Measurements from ENCODE around the gene PLBD2.

Gene PLBD2

DNA sequence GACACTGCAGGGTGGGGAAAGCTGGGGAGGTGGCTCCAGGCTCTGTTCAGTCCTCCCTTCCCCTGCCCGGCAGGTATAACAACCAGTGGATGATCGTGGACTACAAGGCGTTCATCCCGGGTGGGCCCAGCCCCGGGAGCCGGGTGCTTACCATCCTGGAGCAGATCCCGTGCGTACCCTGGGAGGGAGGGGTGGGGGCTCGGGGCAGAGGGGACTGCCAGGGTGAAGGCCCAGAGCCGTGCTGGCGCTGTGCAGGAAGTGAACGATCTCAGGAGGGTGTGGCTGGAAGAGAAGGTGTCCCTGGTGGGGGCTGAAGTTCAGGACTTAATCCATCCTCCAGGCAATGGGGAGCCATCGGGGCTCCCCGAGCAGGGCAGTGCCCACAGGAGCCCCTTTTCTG is 26.4 kb downstream of the PLBD2 start:
- peaks cover 42% of the 10 kb centered on the region for H3K36me3 ChIP-seq

DNA sequence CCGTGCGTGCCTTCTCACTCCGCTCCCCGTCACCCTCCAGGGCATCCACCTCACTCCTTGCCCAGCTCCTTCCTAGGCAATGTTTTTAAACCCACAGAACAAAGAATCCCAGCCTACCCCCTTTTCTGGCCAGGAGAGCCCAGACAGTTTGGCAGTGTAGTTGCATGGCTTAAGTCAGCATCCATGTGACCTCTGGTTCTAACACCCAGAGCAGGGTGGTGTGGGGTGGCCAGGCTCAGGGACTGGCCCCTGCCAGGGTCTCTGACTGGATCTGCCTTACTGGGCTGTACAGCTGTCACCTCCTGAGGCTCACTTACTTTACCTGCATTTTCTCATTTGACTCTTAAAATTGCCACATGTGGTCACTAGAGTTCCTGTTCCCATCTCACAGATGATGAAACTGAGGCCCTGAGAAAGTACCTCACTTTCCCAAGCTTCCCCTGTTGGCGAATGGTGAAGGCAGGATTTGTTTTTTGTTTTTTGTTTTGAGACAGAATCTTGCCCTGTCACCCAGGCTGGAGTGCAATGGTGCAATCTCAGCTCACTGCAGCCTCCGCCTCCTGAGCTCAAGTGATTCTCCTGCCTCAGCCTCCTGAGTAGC is 27.0 kb downstream of the PLBD2 start:
- H3K36me3 ChIP-seq = peaks cover 40% of the 10 kb centered on the region
- H3K27me3 ChIP-seq (ENCODE audit: insufficient read depth, low read depth, severe bottlenecking) = no peaks in the 10 kb centered on the region
- H3K9me3 ChIP-seq (ENCODE audit: severe bottlenecking) = no peaks in the 10 kb centered on the region
- no peak for DNase-seq
- no peak overlapping the region for H3K27ac ChIP-seq
- TF ChIP-seq, protein P1, sequence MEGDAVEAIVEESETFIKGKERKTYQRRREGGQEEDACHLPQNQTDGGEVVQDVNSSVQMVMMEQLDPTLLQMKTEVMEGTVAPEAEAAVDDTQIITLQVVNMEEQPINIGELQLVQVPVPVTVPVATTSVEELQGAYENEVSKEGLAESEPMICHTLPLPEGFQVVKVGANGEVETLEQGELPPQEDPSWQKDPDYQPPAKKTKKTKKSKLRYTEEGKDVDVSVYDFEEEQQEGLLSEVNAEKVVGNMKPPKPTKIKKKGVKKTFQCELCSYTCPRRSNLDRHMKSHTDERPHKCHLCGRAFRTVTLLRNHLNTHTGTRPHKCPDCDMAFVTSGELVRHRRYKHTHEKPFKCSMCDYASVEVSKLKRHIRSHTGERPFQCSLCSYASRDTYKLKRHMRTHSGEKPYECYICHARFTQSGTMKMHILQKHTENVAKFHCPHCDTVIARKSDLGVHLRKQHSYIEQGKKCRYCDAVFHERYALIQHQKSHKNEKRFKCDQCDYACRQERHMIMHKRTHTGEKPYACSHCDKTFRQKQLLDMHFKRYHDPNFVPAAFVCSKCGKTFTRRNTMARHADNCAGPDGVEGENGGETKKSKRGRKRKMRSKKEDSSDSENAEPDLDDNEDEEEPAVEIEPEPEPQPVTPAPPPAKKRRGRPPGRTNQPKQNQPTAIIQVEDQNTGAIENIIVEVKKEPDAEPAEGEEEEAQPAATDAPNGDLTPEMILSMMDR (IDR thresholded peaks at IDR 0.05; ENCODE audit: low read depth, low read length) = no peak
- no peak overlapping the region for H3K4me3 ChIP-seq (ENCODE audit: low read depth, low read length)

More for the DNA sequence above, 26.4 kb downstream of the PLBD2 start:
- TF ChIP-seq, protein P1 (IDR thresholded peaks at IDR 0.05; ENCODE audit: low read depth, low read length) = no peak
- no peak overlapping the region for H3K4me3 ChIP-seq (ENCODE audit: low read depth, low read length)
- DNase-seq = no peak
- H3K27me3 ChIP-seq (ENCODE audit: insufficient read depth, low read depth, severe bottlenecking) = no peaks in the 10 kb centered on the region
- H3K27ac ChIP-seq = no peak overlapping the region
- no peaks in the 10 kb centered on the region for H3K9me3 ChIP-seq (ENCODE audit: severe bottlenecking)

DNA sequence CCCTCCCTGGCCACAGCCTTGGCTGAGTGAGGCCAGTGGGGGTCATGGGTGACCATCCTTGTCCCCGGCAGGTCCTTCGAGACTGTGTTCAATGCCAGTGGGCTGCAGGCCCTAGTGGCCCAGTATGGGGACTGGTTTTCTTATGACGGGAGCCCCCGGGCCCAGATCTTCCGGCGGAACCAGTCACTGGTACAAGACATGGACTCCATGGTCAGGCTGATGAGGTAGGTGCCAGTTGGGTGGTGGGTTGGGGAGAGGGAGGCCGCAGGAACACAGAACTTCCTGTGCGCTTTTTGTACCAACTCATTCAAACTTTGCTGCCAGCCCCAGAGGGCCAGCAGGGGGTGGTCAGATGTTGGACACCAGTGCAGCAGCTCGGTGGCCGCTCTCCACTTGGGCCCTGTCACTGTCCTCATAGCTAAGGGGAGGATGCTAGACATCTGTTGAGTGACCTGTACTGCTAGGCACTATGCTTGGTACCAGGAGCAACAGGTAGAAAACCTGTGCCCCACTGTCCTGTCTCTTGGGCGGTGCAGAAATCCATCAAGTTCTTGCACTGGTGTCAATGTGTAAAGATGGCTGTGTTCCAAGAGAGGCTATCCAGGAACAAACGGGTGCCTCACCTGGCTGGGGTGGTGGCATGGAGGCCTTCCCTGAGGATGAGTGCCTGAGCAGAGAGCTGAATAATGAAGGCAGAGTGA is 28.6 kb downstream of the PLBD2 start:
- no peak for DNase-seq
- no peak overlapping the region for H3K27ac ChIP-seq
- no peaks in the 10 kb centered on the region for H3K27me3 ChIP-seq (ENCODE audit: insufficient read depth, low read depth, severe bottlenecking)
- TF ChIP-seq, protein P1 (IDR thresholded peaks at IDR 0.05; ENCODE audit: low read depth, low read length) = no peak
- peaks cover 32% of the 10 kb centered on the region for H3K36me3 ChIP-seq
- no peaks in the 10 kb centered on the region for H3K9me3 ChIP-seq (ENCODE audit: severe bottlenecking)
- H3K4me3 ChIP-seq (ENCODE audit: low read depth, low read length) = no peak overlapping the region

DNA sequence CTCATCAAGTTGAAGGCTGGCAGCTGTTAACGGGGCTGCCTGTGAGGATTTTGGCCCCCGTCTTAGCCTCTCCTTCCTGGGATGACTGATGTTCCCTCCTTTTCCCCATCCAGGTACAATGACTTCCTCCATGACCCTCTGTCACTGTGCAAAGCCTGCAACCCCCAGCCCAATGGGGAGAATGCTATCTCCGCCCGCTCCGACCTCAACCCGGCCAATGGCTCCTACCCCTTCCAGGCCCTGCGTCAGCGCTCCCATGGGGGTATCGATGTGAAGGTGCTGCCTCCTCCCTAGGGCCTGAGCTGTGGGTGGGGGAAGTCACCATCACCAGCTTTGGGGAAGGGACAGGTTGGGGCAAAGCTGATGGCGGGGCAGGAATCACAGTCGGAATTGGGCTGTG is 29.2 kb downstream of the PLBD2 start:
- DNase-seq = no peak
- Histone ChIP-seq H3K4me3 (ENCODE audit: low read depth, low read length) (no peak overlapping the region), H3K27me3 (ENCODE audit: insufficient read depth, low read depth, severe bottlenecking) (no peaks in the 10 kb centered on the region), H3K9me3 (ENCODE audit: severe bottlenecking) (no peaks in the 10 kb centered on the region), H3K36me3 (peaks cover 32% of the 10 kb centered on the region), H3K27ac (no peak overlapping the region)
- TF ChIP-seq, protein P1 (IDR thresholded peaks at IDR 0.05; ENCODE audit: low read depth, low read length) = no peak

DNA sequence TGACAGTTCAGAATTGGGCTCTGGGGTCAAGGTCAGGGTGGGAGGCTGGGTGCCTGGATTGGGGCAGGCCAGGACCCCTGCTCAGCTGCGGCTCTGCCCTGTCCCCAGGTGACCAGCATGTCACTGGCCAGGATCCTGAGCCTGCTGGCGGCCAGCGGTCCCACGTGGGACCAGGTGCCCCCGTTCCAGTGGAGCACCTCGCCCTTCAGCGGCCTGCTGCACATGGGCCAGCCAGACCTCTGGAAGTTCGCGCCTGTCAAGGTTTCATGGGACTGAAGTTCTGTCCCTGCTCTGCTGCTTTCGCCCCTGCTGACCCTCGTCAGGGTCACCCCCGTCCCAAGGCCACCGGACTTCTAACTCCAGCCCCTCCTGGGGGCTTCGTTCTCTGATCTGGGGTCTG is 30.0 kb downstream of the PLBD2 start:
- DNase-seq = no peak
- TF ChIP-seq, protein P1 (IDR thresholded peaks at IDR 0.05; ENCODE audit: low read depth, low read length) = no peak
- H3K4me3 ChIP-seq (ENCODE audit: low read depth, low read length) = no peak overlapping the region

More for the DNA sequence above, 30.0 kb downstream of the PLBD2 start:
- Histone ChIP-seq H3K27ac (no peak overlapping the region), H3K9me3 (ENCODE audit: severe bottlenecking) (no peaks in the 10 kb centered on the region), H3K36me3 (peaks cover 32% of the 10 kb centered on the region), H3K27me3 (ENCODE audit: insufficient read depth, low read depth, severe bottlenecking) (no peaks in the 10 kb centered on the region)

Measured in WERI-Rb-1 (cell line).